SJSA1 (cell line): Measurements from ENCODE around the gene PPP1R12A. TPM values are rescaled to one million over a fixed set of nuclear protein-coding genes. Genes with fewer than 3 reads are reported as not detected.
"Not testable (repeated sequence)": the region's sequence is repeated elsewhere in the genome, so short reads cannot be mapped to it uniquely, and the experiment has no call there.

Experiments used
- DNase-seq, 2 experiments: peaks; one replicate each; pipeline ENCODE4 v3.0.0-alpha.2; 2015 to 2020; ENCODE audit warnings: low spot score in 2 of 2, low read depth in 1 of 2
- H3K27ac ChIP-seq: fragments of 250-450 bp; sonication (Bioruptor Pico); 2 replicates; pipeline ENCODE4 v1.5.1; 2020; ENCODE audit warnings: mild to moderate bottlenecking, moderate library complexity
- H3K27me3 ChIP-seq: fragments of 250-450 bp; sonication (Bioruptor Pico); replicated peaks from 2 replicates; pipeline ENCODE4 v1.5.1; 2020; ENCODE audit warnings: mild to moderate bottlenecking, moderate library complexity
- H3K36me3 ChIP-seq: fragments of 250-450 bp; sonication (Bioruptor Pico); 2 replicates; pipeline ENCODE4 v1.5.1; 2020; ENCODE audit warnings: mild to moderate bottlenecking
- H3K4me1 ChIP-seq: fragments of 250-450 bp; sonication (Bioruptor Pico); replicated peaks from 2 replicates; pipeline ENCODE4 v1.6.1; 2021; ENCODE audit warnings: mild to moderate bottlenecking
- H3K4me3 ChIP-seq: fragments of 250-450 bp; sonication (Bioruptor Pico); 2 replicates; pipeline ENCODE4 v1.5.1; 2020; ENCODE audit warnings: mild to moderate bottlenecking
- H3K9me3 ChIP-seq: fragments of 250-450 bp; sonication (Bioruptor Pico); replicated peaks from 2 replicates; pipeline ENCODE4 v1.5.1; 2020; ENCODE audit warnings: mild to moderate bottlenecking
- total RNA-seq: library from RNA; depleted of rRNA; stranded (reverse); fragments of >200 nt; shearing (Covaris generic); gene quantifications from 2 replicates; pipeline ENCODE4 v1.2.3, GENCODE V29; 2014

PPP1R12A gene
- total RNA-seq, 1 experiment from 2014 or later, result 91.9 TPM

- Histone ChIP-seq H3K27me3 (no peaks in the 10 kb centered on the region), H3K27ac (no peak overlapping the region), H3K4me3 (no peak overlapping the region), H3K36me3 (peaks cover 53% of the 10 kb centered on the region), H3K4me1 (peaks cover 14% of the 10 kb centered on the region), H3K9me3 (peaks cover 14% of the 10 kb centered on the region)
- no peak for DNase-seq
Measured at GRCh38 chr12:79837575-79837974, 97.3 kb downstream of the PPP1R12A start.

- Histone ChIP-seq H3K27me3 (no peaks in the 10 kb centered on the region), H3K9me3 (peaks cover 12% of the 10 kb centered on the region), H3K27ac (no peak overlapping the region), H3K4me3 (no peak overlapping the region), H3K36me3 (peaks cover 53% of the 10 kb centered on the region), H3K4me1 (no peaks in the 10 kb centered on the region)
- no peak for DNase-seq
Measured at GRCh38 chr12:79835377-79835843, 99.5 kb downstream of the PPP1R12A start.

- Histone ChIP-seq H3K4me3 (no peak overlapping the region), H3K9me3 (peaks cover 12% of the 10 kb centered on the region), H3K27me3 (no peaks in the 10 kb centered on the region), H3K27ac (no peak overlapping the region), H3K36me3 (peaks cover 49% of the 10 kb centered on the region), H3K4me1 (no peaks in the 10 kb centered on the region)
- no peak for DNase-seq
Measured at GRCh38 chr12:79834712-79835376, 100.1 kb downstream of the PPP1R12A start.

GRCh38 chr12:79830440-79830839, 104.5 kb downstream of the PPP1R12A start:
- no peaks in the 10 kb centered on the region for H3K9me3 ChIP-seq
- H3K27me3 ChIP-seq, result no peaks in the 10 kb centered on the region
- no peak for DNase-seq
- H3K4me3 ChIP-seq, result no peak overlapping the region
- peaks cover 38% of the 10 kb centered on the region for H3K36me3 ChIP-seq
- no peak overlapping the region for H3K27ac ChIP-seq
- H3K4me1 ChIP-seq, result no peaks in the 10 kb centered on the region

GRCh38 chr12:79828924-79829323, 106.0 kb downstream of the PPP1R12A start:
- no peaks in the 10 kb centered on the region for H3K9me3 ChIP-seq
- no peak overlapping the region for H3K27ac ChIP-seq

GRCh38 chr12:79827484-79827883, 107.4 kb downstream of the PPP1R12A start:
- Histone ChIP-seq H3K9me3 (no peaks in the 10 kb centered on the region), H3K36me3 (peaks cover 35% of the 10 kb centered on the region), H3K4me3 (no peak overlapping the region), H3K27me3 (no peaks in the 10 kb centered on the region), H3K27ac (no peak overlapping the region), H3K4me1 (no peaks in the 10 kb centered on the region)
- DNase-seq, result no peak

More at GRCh38 chr12:79828924-79829323, 106.0 kb downstream of the PPP1R12A start:
- H3K4me3 ChIP-seq, result no peak overlapping the region
- peaks cover 35% of the 10 kb centered on the region for H3K36me3 ChIP-seq
- DNase-seq, result no peak
- no peaks in the 10 kb centered on the region for H3K4me1 ChIP-seq
- no peaks in the 10 kb centered on the region for H3K27me3 ChIP-seq

- H3K4me1 ChIP-seq, result no peaks in the 10 kb centered on the region
- H3K27me3 ChIP-seq, result no peaks in the 10 kb centered on the region
- no peak overlapping the region for H3K4me3 ChIP-seq
- no peak for DNase-seq
- H3K36me3 ChIP-seq, result peaks cover 31% of the 10 kb centered on the region
- no peaks in the 10 kb centered on the region for H3K9me3 ChIP-seq
- no peak overlapping the region for H3K27ac ChIP-seq
Measured at GRCh38 chr12:79826267-79827128, 108.4 kb downstream of the PPP1R12A start.

GRCh38 chr12:79822475-79822874, 112.4 kb downstream of the PPP1R12A start:
- Histone ChIP-seq H3K4me1 (no peaks in the 10 kb centered on the region), H3K9me3 (no peaks in the 10 kb centered on the region), H3K27me3 (no peaks in the 10 kb centered on the region), H3K27ac (no peak overlapping the region), H3K4me3 (no peak overlapping the region), H3K36me3 (peaks cover 36% of the 10 kb centered on the region)
- no peak for DNase-seq

GRCh38 chr12:79818856-79819255, 116.0 kb downstream of the PPP1R12A start:
- no peak for DNase-seq
- H3K27me3 ChIP-seq, result no peaks in the 10 kb centered on the region
- H3K36me3 ChIP-seq, result peaks cover 44% of the 10 kb centered on the region
- H3K27ac ChIP-seq, result no peak overlapping the region
- H3K4me3 ChIP-seq, result no peak overlapping the region
- H3K9me3 ChIP-seq, result no peaks in the 10 kb centered on the region
- H3K4me1 ChIP-seq, result no peaks in the 10 kb centered on the region

GRCh38 chr12:79784366-79785065, 150.4 kb downstream of the PPP1R12A start:
- H3K27me3 ChIP-seq, H3K9me3 ChIP-seq, H3K4me3 ChIP-seq: not testable (repeated sequence)
- Histone ChIP-seq H3K4me1 (peaks cover 30% of the 10 kb centered on the region), H3K36me3 (peaks cover 44% of the 10 kb centered on the region), H3K27ac (peak overlapping the region; percentile 66)
- DNase-seq, result peak; percentile 62

- no peak overlapping the region for H3K4me3 ChIP-seq
- no peak for DNase-seq
- H3K27me3 ChIP-seq, result no peaks in the 10 kb centered on the region
- H3K36me3 ChIP-seq, result peaks cover 37% of the 10 kb centered on the region
- peak overlapping the region; percentile 11; the same call in 1 of the 2 replicates for H3K27ac ChIP-seq
- no peaks in the 10 kb centered on the region for H3K9me3 ChIP-seq
- H3K4me1 ChIP-seq, result peaks cover 34% of the 10 kb centered on the region
Measured at GRCh38 chr12:79782172-79782900, 152.6 kb downstream of the PPP1R12A start.

GRCh38 chr12:79778802-79779448, 156.0 kb downstream of the PPP1R12A start:
- peaks cover 26% of the 10 kb centered on the region for H3K4me1 ChIP-seq
- H3K27ac ChIP-seq, result no peak overlapping the region
- H3K27me3 ChIP-seq, result no peaks in the 10 kb centered on the region
- peaks cover 37% of the 10 kb centered on the region for H3K36me3 ChIP-seq
- no peak overlapping the region for H3K4me3 ChIP-seq
- DNase-seq, result no peak
- H3K9me3 ChIP-seq, result no peaks in the 10 kb centered on the region

GRCh38 chr12:79776111-79776510, 158.8 kb downstream of the PPP1R12A start:
- H3K9me3 ChIP-seq, result no peaks in the 10 kb centered on the region
- DNase-seq, result no peak
- H3K27me3 ChIP-seq, result no peaks in the 10 kb centered on the region
- H3K36me3 ChIP-seq, result peaks cover 32% of the 10 kb centered on the region
- H3K4me3 ChIP-seq, result no peak overlapping the region
- H3K4me1 ChIP-seq, result peaks cover 14% of the 10 kb centered on the region
- H3K27ac ChIP-seq, result peak overlapping the region; percentile 1; the same call in 1 of the 2 replicates
